T47D (cell line): Measurements from ENCODE around the gene IGF2R.

Experiments used
- DNase-seq, 2 experiments: peaks; one replicate each; pipeline versions ENCODE4 v3.0.0 to v3.0.0-alpha.2; 2011 to 2012; ENCODE audit warnings: low read depth in 1 of 2, low spot score in 1 of 2
- JUND ChIP-seq: IDR thresholded peaks from 2 replicates; pipeline ENCODE4 v1.6.1; 2012; ENCODE audit warnings: low read depth
- in situ Hi-C: cut with HindIII; loops from 2 replicates; pipeline ENCODE4 v1.10.0; 2016; ENCODE audit warnings: low sequenced_read_pairs, low pct_unique_long_range_greater_than_20kb

Gene IGF2R

DNA sequence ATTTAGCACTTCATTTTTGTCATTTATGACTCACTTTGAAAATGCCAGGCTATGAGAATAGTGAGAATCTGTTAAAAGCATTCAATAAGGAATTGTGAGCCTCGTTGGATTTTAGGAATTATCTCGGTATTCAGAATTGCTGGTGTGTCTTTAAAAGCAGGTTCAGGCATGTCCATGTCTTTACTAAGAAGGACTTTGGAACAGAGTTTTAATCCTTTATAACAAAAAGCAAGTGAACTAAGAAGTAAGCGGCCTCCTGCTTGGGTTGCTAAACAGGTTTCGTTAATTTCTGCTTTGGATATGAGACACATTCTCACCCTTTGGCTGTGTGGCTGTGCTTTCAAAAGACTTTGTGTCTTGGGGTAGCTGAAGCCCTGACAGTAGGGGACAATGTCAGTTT lies 74.9 kb downstream of the IGF2R start:
- in situ Hi-C loops = no loop called here
- DNase-seq = no peak
- TF ChIP-seq JUND = no peak

DNA sequence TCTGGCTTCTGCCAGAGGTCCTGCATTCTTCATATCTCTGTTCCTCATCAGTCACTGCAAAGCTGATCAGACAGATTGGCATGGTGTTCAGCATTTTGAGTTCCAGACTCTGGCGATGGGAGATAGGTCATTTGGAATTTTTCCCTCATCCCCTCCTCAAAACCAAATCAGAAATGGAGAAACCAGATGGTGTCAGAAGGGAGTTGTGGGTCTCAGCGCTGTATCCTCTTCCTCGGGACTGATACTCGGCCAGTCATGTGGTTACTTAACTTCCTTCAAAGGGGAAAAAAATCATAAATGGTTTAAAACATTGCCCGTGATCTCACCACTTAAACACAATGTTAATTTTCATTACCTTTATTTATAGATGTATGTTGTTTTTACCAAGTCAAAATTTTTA lies 75.8 kb downstream of the IGF2R start:
- in situ Hi-C loops = no loop called here
- no peak for DNase-seq
- TF ChIP-seq JUND = no peak

DNA sequence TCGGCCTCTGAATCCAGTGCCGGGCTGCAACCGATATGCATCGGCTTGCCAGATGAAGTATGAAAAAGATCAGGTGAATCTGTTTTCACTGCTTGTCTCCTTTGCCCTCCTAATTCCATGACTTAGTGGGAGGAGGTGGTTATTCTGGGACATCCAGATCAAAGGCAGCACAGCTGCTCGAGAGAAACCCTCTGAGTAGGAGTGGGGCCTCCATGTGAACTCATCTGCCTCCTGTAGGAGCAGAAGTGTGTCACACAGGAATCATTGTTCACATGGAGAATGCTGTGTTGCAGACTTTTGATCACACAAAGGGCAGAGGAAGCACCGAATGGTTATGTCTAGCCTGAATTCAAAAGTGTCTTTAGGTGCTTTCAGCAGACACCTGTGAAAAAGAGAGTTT lies 79.6 kb downstream of the IGF2R start:
- no peak for DNase-seq
- in situ Hi-C loops = no loop called here
- TF ChIP-seq JUND = no peak

- TF ChIP-seq JUND = no peak
- in situ Hi-C loops = no loop called here
- DNase-seq = no peak
Measured at GRCh38 chr6:160049346-160049745, 80.5 kb downstream of the IGF2R start.

DNA sequence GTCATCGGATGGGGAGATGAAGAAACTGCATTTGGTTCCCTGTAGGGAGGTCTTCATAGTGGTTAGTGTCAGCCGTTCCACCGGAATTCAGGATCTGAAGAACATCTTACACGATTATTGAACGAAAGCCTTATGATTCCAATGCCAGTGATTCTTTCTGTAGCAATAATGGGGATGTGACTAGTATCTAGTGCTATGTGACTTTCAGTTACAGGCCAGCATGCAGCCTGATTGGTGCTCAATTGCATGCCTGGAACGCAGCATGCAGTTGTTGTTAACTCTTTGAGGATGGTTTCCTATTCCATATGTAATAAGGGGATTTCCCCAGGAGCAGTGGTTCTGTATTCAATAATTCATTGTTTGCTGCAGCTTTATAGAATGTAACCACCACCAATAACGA lies 81.1 kb downstream of the IGF2R start:
- TF ChIP-seq JUND = no peak
- DNase-seq = no peak
- in situ Hi-C loops = no loop called here

GRCh38 chr6:160051390-160051789 lies 82.5 kb downstream of the IGF2R start:
- in situ Hi-C loops = no loop called here
- no peak for DNase-seq

DNA sequence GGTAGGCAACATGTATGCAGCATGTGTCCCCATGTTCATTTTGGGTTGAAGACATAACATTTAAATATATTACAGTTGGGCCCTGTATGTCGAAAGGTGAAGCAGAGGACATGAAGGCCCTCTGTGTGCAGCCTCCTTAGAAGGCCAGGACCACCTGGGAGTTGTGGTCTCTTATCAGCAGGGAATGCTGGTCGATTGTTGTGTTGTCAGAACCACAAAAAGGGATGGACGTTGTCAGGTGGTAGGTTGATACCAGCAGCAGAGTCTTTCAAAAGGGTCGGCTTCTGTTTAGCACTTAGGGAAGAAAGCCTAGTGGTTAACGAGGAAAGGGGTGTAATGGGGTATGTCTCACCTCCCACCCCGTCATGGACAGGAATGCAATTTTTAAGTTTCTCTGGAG lies 85.4 kb downstream of the IGF2R start:
- TF ChIP-seq JUND = no peak
- in situ Hi-C loops = no loop called here
- no peak for DNase-seq

More at GRCh38 chr6:160051390-160051789, 82.5 kb downstream of the IGF2R start:
- TF ChIP-seq JUND = no peak

DNA sequence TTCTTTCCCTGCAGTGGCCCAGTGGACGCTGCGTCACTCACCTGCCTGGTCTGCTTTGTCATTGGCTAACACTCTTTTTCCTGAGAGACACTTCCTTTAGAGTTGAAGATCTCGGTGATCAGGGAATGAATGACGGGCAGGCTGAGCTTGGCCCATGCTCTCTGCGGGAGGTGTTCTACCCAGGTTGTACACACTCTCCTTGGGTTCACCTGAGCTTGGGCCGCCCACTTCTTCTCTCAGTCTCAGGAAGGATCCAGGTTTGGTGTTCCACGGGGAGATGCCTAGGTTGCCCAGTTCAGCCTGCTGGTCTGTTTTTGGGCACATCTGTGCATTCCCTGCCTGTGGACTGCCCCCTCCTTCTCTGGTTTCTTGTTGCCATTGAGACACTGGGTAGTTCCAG lies 86.0 kb downstream of the IGF2R start:
- in situ Hi-C loops = no loop called here
- no peak for DNase-seq
- TF ChIP-seq JUND = no peak

- no peak for TF ChIP-seq JUND
- no peak for DNase-seq
- in situ Hi-C loops = no loop called here
Measured at GRCh38 chr6:160055378-160055777, 86.5 kb downstream of the IGF2R start.

GRCh38 chr6:160055813-160056212 lies 86.9 kb downstream of the IGF2R start:
- no peak for DNase-seq
- TF ChIP-seq JUND = no peak
- in situ Hi-C loops = no loop called here

DNA sequence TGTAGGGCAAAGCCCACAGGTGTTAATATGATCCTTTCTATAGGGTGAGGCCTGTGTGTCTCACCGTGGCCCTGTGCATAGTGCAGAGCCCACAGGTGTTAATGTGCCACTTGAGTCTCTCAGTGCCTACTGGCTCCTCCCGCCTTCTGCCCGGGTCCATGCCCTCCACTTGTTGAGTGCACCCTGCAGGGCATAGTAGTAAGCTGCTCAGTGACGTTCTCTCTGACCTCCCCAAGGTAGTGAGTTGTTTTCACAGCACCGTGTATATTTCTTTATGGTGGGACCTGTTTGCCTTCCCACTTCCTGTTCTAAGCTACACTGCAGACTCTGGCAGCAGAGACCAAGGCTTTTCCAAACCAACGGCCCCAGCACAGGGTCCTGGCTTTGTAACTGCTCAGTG lies 88.2 kb downstream of the IGF2R start:
- in situ Hi-C loops = no loop called here
- DNase-seq = no peak
- no peak for TF ChIP-seq JUND

- no peak for TF ChIP-seq JUND
Measured at GRCh38 chr6:160058603-160059215, 89.8 kb downstream of the IGF2R start.

GRCh38 chr6:160060221-160060620 lies 91.3 kb downstream of the IGF2R start:
- no peak for TF ChIP-seq JUND
- in situ Hi-C loops = no loop called here
- DNase-seq = no peak

More at GRCh38 chr6:160058603-160059215, 89.8 kb downstream of the IGF2R start:
- in situ Hi-C loops = no loop called here
- no peak for DNase-seq

DNA sequence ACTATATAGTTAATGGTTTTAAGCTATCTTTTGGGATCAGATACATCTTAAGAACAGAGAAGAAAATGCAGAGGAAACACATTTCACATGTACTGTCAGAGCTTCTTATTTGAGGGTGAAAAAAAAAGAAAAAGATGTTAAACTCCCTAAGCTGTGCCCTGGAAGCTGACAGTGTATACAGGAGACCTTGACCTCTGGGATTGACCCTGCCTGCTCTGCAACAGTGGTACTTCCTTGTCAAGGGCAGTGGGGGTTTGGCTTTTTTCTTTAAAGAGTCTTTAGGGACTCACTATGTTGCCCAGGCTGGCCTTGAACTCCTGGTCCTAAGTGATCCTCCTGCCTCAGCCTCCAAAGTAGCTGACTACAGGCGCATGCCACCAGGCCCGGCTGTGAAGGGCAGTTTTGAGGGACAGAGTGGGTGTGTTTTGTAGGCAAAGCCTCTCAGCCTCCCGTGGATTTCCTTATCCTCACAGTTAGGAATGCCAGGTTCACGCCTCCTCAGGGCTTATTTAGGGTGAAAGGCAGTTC lies 92.1 kb downstream of the IGF2R start:
- TF ChIP-seq JUND = no peak
- in situ Hi-C loops = no loop called here
- no peak for DNase-seq
